Stimulated activated CD8-positive, alpha-beta memory T cell treated with anti-CD3 and anti-CD28 coated beads, Interleukin-7, amount 100 ng/mL, for 4 hours (primary cell): ENCODE measurements around the gene CYFIP2.

Experiments used
- DNase-seq, 2 donors: peaks; one replicate each; pipeline ENCODE4 v3.0.0-alpha.2; 2020; ENCODE audit warnings: low read depth in 2 of 2

Gene CYFIP2

GRCh38 chr5:157288405-157289163, 22.7 kb downstream of the CYFIP2 start:
- no peak for DNase-seq

GRCh38 chr5:157289164-157289819, 23.4 kb downstream of the CYFIP2 start:
- no peak for DNase-seq

DNA sequence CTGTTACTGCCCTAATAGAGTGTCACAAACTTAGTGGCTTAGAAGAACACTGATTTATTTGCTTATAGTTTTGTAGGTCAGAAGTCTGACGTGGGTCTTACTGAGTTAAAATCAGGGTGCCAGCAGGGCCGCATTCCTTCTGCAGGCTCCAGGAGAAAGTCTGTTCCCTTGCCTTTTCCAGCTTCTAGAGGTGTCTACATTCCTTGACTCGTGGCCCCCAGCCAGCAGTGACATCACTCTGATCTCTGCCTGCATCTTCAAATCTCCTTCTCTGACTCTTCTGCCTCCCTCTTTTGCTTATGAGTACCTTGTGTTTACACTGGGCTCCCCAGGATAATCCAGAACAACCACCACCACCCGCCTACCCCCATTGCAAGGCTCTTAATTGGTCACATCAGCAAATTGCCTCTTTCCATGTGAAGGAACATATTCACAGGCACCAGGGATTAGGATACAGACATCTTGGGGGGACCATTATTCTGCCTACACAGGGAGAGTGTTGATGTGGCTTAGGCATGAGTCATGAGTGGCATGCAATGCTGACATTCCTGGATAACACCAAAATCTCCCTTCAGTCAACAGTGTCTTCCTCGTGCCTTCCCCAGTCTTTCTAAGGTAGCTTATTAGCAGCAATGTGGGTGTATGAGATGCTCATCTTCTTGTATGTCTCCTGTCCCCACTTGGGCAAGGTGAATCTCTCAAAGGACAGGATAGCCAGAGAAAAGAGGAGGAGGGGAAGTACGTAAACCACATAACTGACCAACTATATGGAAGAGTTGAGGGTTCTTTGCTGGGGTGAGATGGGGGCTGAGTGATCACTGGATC, 24.4 kb downstream of the CYFIP2 start:
- no peak for DNase-seq

- no peak for DNase-seq
Observed at GRCh38 chr5:157290981-157291711, 25.2 kb downstream of the CYFIP2 start.

- no peak for DNase-seq
Observed at GRCh38 chr5:157292599-157292998, 26.7 kb downstream of the CYFIP2 start.

- no peak for DNase-seq
Observed at GRCh38 chr5:157294407-157295091, 28.6 kb downstream of the CYFIP2 start.

- DNase-seq = no peak
Observed at GRCh38 chr5:157295247-157295646, 29.3 kb downstream of the CYFIP2 start.

DNA sequence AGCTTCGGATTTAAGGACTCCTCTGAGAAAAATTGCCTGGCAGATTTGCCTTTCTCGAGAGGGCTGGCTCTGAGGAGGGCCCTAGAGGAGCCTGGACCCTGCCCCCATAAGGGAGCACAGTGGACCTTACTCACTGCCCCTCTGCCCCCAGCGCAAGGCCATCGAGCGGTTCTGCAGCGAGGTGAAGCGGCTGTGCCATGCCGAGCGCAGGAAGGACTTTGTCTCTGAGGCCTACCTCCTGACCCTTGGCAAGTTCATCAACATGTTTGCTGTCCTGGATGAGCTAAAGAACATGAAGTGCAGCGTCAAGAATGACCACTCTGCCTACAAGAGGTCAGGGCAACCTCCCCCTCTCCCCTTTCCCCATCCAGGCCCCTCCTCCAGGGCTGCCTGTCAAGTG, 34.6 kb downstream of the CYFIP2 start:
- no peak for DNase-seq

DNA sequence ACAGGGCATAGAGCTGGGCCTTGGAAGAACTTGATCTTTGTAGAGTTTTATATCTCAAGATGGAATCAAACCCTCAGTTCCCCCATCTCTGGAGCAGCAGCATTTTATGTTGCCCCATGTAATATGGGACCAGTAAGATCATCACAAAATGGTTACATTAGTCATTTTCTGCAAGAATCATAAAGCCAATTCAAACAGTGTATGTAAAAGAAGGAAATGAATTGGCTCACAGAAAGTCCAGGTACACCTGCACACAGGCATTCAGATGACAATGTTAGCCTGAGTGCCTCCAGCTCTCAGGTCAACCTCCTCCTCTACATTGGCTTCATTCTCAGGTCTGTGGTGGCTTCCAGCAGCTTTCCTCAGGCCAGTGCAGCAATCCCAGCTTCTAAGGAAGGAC, 35.1 kb downstream of the CYFIP2 start:
- DNase-seq = no peak

GRCh38 chr5:157303023-157303422, 37.1 kb downstream of the CYFIP2 start:
- DNase-seq = no peak

- no peak for DNase-seq
Observed at GRCh38 chr5:157303667-157304327, 37.9 kb downstream of the CYFIP2 start.

- DNase-seq = no peak
Observed at GRCh38 chr5:157306081-157306480, 40.2 kb downstream of the CYFIP2 start.

DNA sequence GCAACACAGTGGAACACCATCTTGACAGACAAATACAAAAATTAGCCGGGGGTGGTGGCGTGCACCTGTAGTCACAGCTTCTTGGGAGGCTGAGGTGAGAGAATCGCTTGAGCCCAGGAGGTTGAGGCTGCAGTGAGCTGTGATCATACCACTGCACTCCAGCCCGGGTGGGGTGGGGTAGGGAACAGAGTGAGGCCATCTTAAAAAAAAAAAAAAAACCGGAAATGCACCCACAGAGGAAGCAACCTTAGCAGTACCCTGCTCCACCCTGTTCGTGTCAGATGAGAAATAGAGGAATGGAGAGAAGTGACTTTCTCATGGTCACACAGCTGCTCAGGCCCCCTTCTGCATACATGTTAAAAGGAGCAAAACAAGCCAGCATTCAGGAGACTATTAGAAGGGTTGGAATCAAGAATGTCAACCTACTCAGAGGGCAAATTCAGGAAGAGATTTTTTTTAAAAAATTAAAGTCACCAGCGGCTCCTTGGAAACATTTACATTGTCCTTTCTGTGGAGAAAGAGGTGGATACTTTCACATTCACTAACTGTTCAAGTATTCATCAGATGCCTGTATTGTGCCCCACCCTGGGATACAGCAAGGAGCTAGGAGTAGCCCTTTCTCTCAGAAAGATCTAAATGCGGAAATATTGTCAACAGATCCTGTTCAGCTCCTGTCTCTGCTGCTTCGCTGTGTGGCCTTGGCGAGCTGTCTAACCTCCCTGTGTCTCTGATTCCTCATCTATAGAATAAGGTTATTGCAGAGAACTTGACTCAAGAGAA, 41.0 kb downstream of the CYFIP2 start:
- DNase-seq = no peak

GRCh38 chr5:157308836-157309465, 43.0 kb downstream of the CYFIP2 start:
- DNase-seq = no peak

- no peak for DNase-seq
Observed at GRCh38 chr5:157309796-157310195, 43.9 kb downstream of the CYFIP2 start.

GRCh38 chr5:157311595-157311994, 45.7 kb downstream of the CYFIP2 start:
- no peak for DNase-seq

DNA sequence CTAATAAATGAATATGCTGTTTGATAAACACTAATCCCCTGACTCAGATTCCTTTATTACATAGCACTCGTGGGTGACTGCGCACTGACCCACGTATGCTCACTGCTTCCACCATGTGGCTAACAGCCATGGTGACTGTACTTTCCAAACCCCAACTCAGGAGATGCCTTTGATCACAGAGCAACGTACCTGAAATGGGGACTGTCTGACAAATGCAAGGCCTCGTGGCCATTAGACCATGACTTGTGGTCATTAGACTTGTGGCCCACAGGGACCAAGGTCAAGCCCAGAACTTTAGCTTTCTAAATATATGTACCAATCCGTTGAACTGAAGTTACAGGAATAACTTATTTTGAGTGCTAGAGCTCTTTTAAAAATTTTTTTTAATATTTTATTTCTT, 46.6 kb downstream of the CYFIP2 start:
- peak; percentile 54 to 61 for DNase-seq

DNA sequence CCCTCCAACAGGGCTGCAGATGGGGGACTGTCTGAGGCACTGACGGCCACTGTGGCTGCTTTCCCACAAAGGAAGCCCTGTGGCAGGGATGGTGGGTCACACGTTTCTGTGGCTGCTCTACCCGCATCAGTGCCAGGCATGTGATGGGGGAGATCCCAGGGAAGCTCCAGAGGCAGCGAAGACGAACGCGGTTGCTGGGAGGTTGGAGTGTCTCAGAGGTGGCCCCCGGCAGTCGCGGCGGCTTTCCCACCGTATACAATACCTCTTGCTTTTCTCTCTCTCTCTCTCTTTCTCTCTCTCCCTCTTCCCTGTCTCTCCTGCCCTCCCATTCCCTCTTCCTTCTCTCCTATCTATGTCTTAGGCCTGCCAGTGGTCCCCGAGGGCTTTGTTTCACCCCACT, 56.7 kb downstream of the CYFIP2 start:
- DNase-seq = no peak

GRCh38 chr5:157323107-157323706, 57.3 kb downstream of the CYFIP2 start:
- DNase-seq = no peak
